HCT116 (cell line): Measurements from ENCODE around the gene PDCD10. TPM values are rescaled to one million over a fixed set of nuclear protein-coding genes. Genes with fewer than 3 reads are reported as not detected.

Experiments
- ATAC-seq: fragments of 200-7000 bp; cut with Tn5 transposase; 2 replicates; pipeline ENCODE4 v1.9.1; 2020; ENCODE audit warnings: mild to moderate bottlenecking, moderate library complexity
- BruUV-seq: library from RNA; stranded (reverse); fragments of 400-500 nt; replicated peaks from 2 replicates; lab custom pipeline; 2021; lab: Mats Ljungman, UMichigan
- CTCF ChIA-PET: fragments of 300-600 bp; sonication (Branson Sonifier 250); formaldehyde crosslinking; loops from one replicate; lab custom pipeline; 2021; ENCODE audit warnings: antibody characterized with exemption; lab: Charles Lee
- POLR2A ChIA-PET: fragments of 300-600, 350-600 bp; sonication (Branson Sonifier 250); formaldehyde crosslinking; loops from one replicate; lab custom pipeline; 2021; ENCODE audit warnings: antibody characterized with exemption; lab: Charles Lee
- RAD21 ChIA-PET, 2 experiments: fragments of 300-600 bp; sonication (Branson Sonifier 250); formaldehyde crosslinking; loops; one replicate each; lab custom pipeline; 2023; ENCODE audit warnings: low total read pairs in 2 of 2; ENCODE audit not compliant: uncharacterized antibody in 2 of 2, unreplicated experiment in 2 of 2, low non-redundant PET in 1 of 2; lab: Charles Lee
- DNase-seq: peaks from one replicate; pipeline ENCODE4 v3.0.0-alpha.2; 2010; ENCODE audit warnings: low read depth, low spot score
- H2AFZ ChIP-seq: fragments of 200-600 bp; shearing (Covaris generic), sonication (generic); 2 replicates; pipeline ENCODE4 v1.6.1; 2017; ENCODE audit warnings: low read depth, mixed run types, mixed read lengths, antibody characterized with exemption, low read length; ENCODE audit not compliant: poor library complexity, severe bottlenecking
- H3K27ac ChIP-seq: 2 replicates; pipeline ENCODE4 v1.5.1; 2012; ENCODE audit warnings: low read depth, low read length
- H3K27me3 ChIP-seq: fragments of 200-600 bp; sonication (generic); 2 replicates; pipeline ENCODE4 v1.6.1; 2016; ENCODE audit warnings: mixed run types, low read length, mixed read lengths; ENCODE audit not compliant: insufficient read depth
- H3K36me3 ChIP-seq, 2 experiments: fragments of 200-500 bp in 1 of 2; fragments of 200-600 bp in 1 of 2; sonication (Bioruptor generic) in 1 of 2; sonication (generic) in 1 of 2; 2 replicates each; pipeline versions ENCODE4 v1.5.1 to v1.6.1; 2014 to 2016; ENCODE audit warnings: low read length in 2 of 2, inconsistent platforms in 1 of 2, mixed read lengths in 1 of 2, mixed run types in 1 of 2; ENCODE audit not compliant: insufficient read depth in 2 of 2, control insufficient read depth in 1 of 2
- H3K4me1 ChIP-seq, 2 experiments: fragments of 200-600 bp in 1 of 2; sonication (generic) in 1 of 2; 2 replicates each; pipeline versions ENCODE4 v1.5.1 to v1.6.1; 2012 to 2017; ENCODE audit warnings: low read length in 2 of 2, inconsistent platforms in 1 of 2, mild to moderate bottlenecking in 1 of 2, mixed read lengths in 1 of 2, mixed run types in 1 of 2, moderate library complexity in 1 of 2; ENCODE audit not compliant: insufficient read depth in 2 of 2, control insufficient read depth in 1 of 2
- H3K4me2 ChIP-seq: fragments of 200-600 bp; sonication (generic); 2 replicates; pipeline ENCODE4 v1.6.1; 2017; ENCODE audit warnings: mixed run types, low read length, mixed read lengths
- H3K4me3 ChIP-seq, 2 experiments: fragments of 200-600 bp in 1 of 2; sonication (generic) in 1 of 2; replicated peaks in 1 of 2; 2 replicates each; pipeline ENCODE4 v1.5.1; 2011 to 2016; ENCODE audit warnings: low read length in 2 of 2, control low read depth in 1 of 2, low read depth in 1 of 2, mild to moderate bottlenecking in 1 of 2, mixed read lengths in 1 of 2, mixed run types in 1 of 2
- H3K79me2 ChIP-seq: fragments of 200-600 bp; sonication (generic); 2 replicates; pipeline ENCODE4 v1.6.1; 2017; ENCODE audit warnings: mild to moderate bottlenecking, mixed run types, low read length, moderate library complexity, mixed read lengths; ENCODE audit not compliant: insufficient read depth
- H3K9ac ChIP-seq: fragments of 200-600 bp; sonication (generic); 2 replicates; pipeline ENCODE4 v1.6.1; 2016; ENCODE audit warnings: low read length, mixed read lengths
- H3K9me2 ChIP-seq: fragments of 200-600 bp; sonication (generic), shearing (Covaris generic); 2 replicates; pipeline ENCODE4 v1.6.1; 2017; ENCODE audit warnings: mixed run types, mild to moderate bottlenecking, moderate library complexity; ENCODE audit not compliant: insufficient read depth
- H3K9me3 ChIP-seq, 2 experiments: fragments of 200-500 bp in 1 of 2; fragments of 200-600 bp in 1 of 2; sonication (Bioruptor generic) in 1 of 2; sonication (generic) in 1 of 2; 2 replicates each; pipeline ENCODE4 v1.6.1; 2014 to 2017; ENCODE audit warnings: low read length in 2 of 2, mixed read lengths in 2 of 2, inconsistent platforms in 1 of 2, low read depth in 1 of 2, mild to moderate bottlenecking in 1 of 2, mixed run types in 1 of 2, moderate library complexity in 1 of 2; ENCODE audit not compliant: control insufficient read depth in 1 of 2, insufficient read depth in 1 of 2
- H4K20me1 ChIP-seq: fragments of 200-600 bp; sonication (generic), shearing (Covaris generic); 2 replicates; pipeline ENCODE4 v1.6.1; 2017; ENCODE audit warnings: mixed run types, mild to moderate bottlenecking, moderate library complexity; ENCODE audit not compliant: insufficient read depth
- CBX3 ChIP-seq: IDR thresholded peaks from 2 replicates; pipeline ENCODE4 v1.6.1; 2012; ENCODE audit warnings: low read depth
- CEBPB ChIP-seq: IDR thresholded peaks from 2 replicates; pipeline ENCODE4 v1.6.1; 2012; ENCODE audit warnings: low read depth
- CTCF ChIP-seq, 3 experiments: fragments of 200-600 bp in 1 of 3; sonication (generic) in 1 of 3; IDR thresholded peaks in 2 of 3; conservative IDR thresholded peaks in 1 of 3; 2 replicates each; pipeline ENCODE4 v1.5.1; 2012 to 2017; ENCODE audit warnings: low read depth in 2 of 3, low read length in 2 of 3, antibody characterized with exemption in 1 of 3, borderline replicate concordance in 1 of 3, control low read depth in 1 of 3, mild to moderate bottlenecking in 1 of 3, mixed read lengths in 1 of 3, mixed run types in 1 of 3, moderate library complexity in 1 of 3; ENCODE audit not compliant: insufficient read depth in 1 of 3
- MAX ChIP-seq: IDR thresholded peaks from 2 replicates; pipeline ENCODE4 v1.6.1; 2012
- POLR2A ChIP-seq: IDR thresholded peaks from 2 replicates; pipeline ENCODE4 v1.7.0; 2011; ENCODE audit warnings: borderline replicate concordance; ENCODE audit not compliant: insufficient read depth, insufficient read length; ENCODE audit errors: extremely low read depth
- POLR2AphosphoS5 ChIP-seq: IDR thresholded peaks from 2 replicates; pipeline ENCODE4 v1.6.1; 2011; ENCODE audit warnings: mild to moderate bottlenecking, low read depth, low read length, moderate library complexity
- RAD21 ChIP-seq: IDR thresholded peaks from 2 replicates; pipeline ENCODE4 v1.6.1; 2012; ENCODE audit warnings: low read depth, mild to moderate bottlenecking
- SRF ChIP-seq: IDR thresholded peaks from 2 replicates; pipeline ENCODE4 v1.6.1; 2012; ENCODE audit warnings: low read depth
- intact Hi-C: fragments of 100-400 bp; cut with micrococcal nuclease; formaldehyde crosslinking; loops from 2 replicates; pipeline ENCODE4 v1.10.0; 2022
- total RNA-seq: library from RNA; stranded (reverse); gene quantifications from one replicate; pipeline ENCODE4 v1.2.1, GENCODE V29; 2021; ENCODE audit not compliant: unreplicated experiment
- TF ChIP-seq, protein P1 (sequence below): IDR thresholded peaks from 2 replicates; pipeline ENCODE4 v1.6.1; 2011; ENCODE audit warnings: mild to moderate bottlenecking, low read length, moderate library complexity; ENCODE audit not compliant: insufficient replicate concordance; ENCODE audit errors: extremely low read depth

The PDCD10 gene
- total RNA-seq, 1 experiment from 2014 or later = 59.0 TPM

- Histone ChIP-seq H3K27ac (no peak overlapping the region), H4K20me1 (no peaks in the 10 kb centered on the region), H2AFZ (no peak overlapping the region), H3K4me3 (no peak overlapping the region), H3K4me1 (no peaks in the 10 kb centered on the region), H3K9me3 (peaks cover 0 to 3% of the 10 kb centered on the region in 2 experiments; a peak in 1 of 4 replicates), H3K79me2 (no peaks in the 10 kb centered on the region), H3K9me2 (no peaks in the 10 kb centered on the region), H3K36me3 (peaks cover 5 to 24% of the 10 kb centered on the region in 2 experiments; a peak in 2 of 4 replicates), H3K27me3 (no peaks in the 10 kb centered on the region), H3K4me2 (no peak overlapping the region), H3K9ac (no peak overlapping the region)
- TF ChIP-seq POLR2AphosphoS5 (no peak), RAD21 (no peak), CTCF (IDR thresholded peaks at IDR 0.05 in 2 of 3, conservative IDR thresholded peaks at IDR 0.05 in 1 of 3; ENCODE audit: borderline replicate concordance in 1 of 3, insufficient read depth in 1 of 3, low read depth in 2 of 3, low read length in 2 of 3) (no peak), CEBPB (no peak), SRF (no peak), POLR2A (no peak), MAX (no peak), CBX3 (no peak)
- TF ChIP-seq, protein P1, sequence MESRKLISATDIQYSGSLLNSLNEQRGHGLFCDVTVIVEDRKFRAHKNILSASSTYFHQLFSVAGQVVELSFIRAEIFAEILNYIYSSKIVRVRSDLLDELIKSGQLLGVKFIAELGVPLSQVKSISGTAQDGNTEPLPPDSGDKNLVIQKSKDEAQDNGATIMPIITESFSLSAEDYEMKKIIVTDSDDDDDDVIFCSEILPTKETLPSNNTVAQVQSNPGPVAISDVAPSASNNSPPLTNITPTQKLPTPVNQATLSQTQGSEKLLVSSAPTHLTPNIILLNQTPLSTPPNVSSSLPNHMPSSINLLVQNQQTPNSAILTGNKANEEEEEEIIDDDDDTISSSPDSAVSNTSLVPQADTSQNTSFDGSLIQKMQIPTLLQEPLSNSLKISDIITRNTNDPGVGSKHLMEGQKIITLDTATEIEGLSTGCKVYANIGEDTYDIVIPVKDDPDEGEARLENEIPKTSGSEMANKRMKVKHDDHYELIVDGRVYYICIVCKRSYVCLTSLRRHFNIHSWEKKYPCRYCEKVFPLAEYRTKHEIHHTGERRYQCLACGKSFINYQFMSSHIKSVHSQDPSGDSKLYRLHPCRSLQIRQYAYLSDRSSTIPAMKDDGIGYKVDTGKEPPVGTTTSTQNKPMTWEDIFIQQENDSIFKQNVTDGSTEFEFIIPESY = no peak
- no TSS peak for BruUV-seq
- intact Hi-C loops = no loop called here
- POLR2A ChIA-PET = no interaction called here
- CTCF ChIA-PET = no interaction called here
- DNase-seq (no peak), ATAC-seq (no peak)
- RAD21 ChIA-PET = no interaction called here
Measured at GRCh38 chr3:167679526-167679925, 55.2 kb downstream of the PDCD10 start.
